ENCODE measurements around the gene GDA. TPM values are rescaled to one million over a fixed set of nuclear protein-coding genes. Genes with fewer than 3 reads are reported as not detected.

GDA gene
- total and polyA plus RNA-seq, 8 donors, result 0.25 to 7.5 (median 3.5) TPM; not detected in 2

GRCh38 chr9:72185561-72185960 lies 36.3 kb downstream of the GDA start:
- Histone ChIP-seq H3K36me3 (no peaks in the 10 kb centered on the region), H3K27me3 (no peaks in the 10 kb centered on the region), H3K27ac (no peak overlapping the region), H3K4me3 (no peak overlapping the region), H3K4me1 (no peaks in the 10 kb centered on the region), H3K9me3 (peaks cover 0 to 17% (median 8%) of the 10 kb centered on the region in 4 donors)
- TF ChIP-seq EP300 (IDR thresholded peaks at IDR 0.05) (no peak), POLR2A (IDR thresholded peaks at IDR 0.05) (no peak), POLR2AphosphoS5 (IDR thresholded peaks at IDR 0.05) (no peak)
- TF ChIP-seq, protein P1, sequence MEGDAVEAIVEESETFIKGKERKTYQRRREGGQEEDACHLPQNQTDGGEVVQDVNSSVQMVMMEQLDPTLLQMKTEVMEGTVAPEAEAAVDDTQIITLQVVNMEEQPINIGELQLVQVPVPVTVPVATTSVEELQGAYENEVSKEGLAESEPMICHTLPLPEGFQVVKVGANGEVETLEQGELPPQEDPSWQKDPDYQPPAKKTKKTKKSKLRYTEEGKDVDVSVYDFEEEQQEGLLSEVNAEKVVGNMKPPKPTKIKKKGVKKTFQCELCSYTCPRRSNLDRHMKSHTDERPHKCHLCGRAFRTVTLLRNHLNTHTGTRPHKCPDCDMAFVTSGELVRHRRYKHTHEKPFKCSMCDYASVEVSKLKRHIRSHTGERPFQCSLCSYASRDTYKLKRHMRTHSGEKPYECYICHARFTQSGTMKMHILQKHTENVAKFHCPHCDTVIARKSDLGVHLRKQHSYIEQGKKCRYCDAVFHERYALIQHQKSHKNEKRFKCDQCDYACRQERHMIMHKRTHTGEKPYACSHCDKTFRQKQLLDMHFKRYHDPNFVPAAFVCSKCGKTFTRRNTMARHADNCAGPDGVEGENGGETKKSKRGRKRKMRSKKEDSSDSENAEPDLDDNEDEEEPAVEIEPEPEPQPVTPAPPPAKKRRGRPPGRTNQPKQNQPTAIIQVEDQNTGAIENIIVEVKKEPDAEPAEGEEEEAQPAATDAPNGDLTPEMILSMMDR (IDR thresholded peaks at IDR 0.05), result no peak
- WGBS, 5 donors, result 65 to 73% (median 67%) methylated on average over 2 of the region's 2 CpGs
- intact Hi-C loops (cut with DNase I; ENCODE audit: low total_unique reads), result no loop called here
- DNase-seq, result no peak

- no peaks in the 10 kb centered on the region for H3K27me3 ChIP-seq
- H3K9me3 ChIP-seq, result peaks cover 0 to 17% (median 8%) of the 10 kb centered on the region in 4 donors
- peak in 1 of 2 donors; percentile 31 for DNase-seq
- intact Hi-C loops (cut with DNase I; ENCODE audit: low total_unique reads), result no loop called here
- TF ChIP-seq POLR2A (IDR thresholded peaks at IDR 0.05) (no peak), POLR2AphosphoS5 (IDR thresholded peaks at IDR 0.05) (no peak), EP300 (IDR thresholded peaks at IDR 0.05) (no peak)
- TF ChIP-seq, protein P1 (IDR thresholded peaks at IDR 0.05), result no peak
- WGBS, 5 donors, result 26 to 33% (median 29%) methylated on average over 3 of the region's 3 CpGs
- H3K36me3 ChIP-seq, result no peaks in the 10 kb centered on the region
- no peaks in the 10 kb centered on the region for H3K4me1 ChIP-seq
- H3K27ac ChIP-seq, result no peak overlapping the region
- no peak overlapping the region for H3K4me3 ChIP-seq
Observed at GRCh38 chr9:72187121-72187695, 38.0 kb downstream of the GDA start.

DNA sequence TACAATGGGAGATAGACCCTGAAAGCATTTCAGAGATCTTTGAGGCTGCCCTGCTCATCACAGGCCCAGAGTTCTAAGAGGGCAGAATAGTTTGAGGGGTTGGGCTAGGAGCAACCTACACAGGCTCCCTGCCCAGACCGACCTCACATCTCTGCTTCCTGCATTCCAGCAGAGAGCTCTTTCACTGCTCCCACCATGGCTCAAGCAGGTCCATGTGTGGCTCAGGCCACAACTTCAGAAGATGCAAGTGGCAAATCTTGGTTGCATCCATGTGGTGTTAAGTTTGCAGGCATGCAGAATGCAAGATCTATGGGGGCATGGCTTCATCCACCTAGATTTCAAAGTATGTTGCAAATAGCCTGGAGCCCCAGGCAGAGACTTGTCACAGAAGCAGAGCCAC lies 39.0 kb downstream of the GDA start:
- intact Hi-C loops (cut with DNase I; ENCODE audit: low total_unique reads), result no loop called here
- no peak overlapping the region for H3K27ac ChIP-seq
- TF ChIP-seq EP300 (IDR thresholded peaks at IDR 0.05), result no peak
- TF ChIP-seq, protein P1 (IDR thresholded peaks at IDR 0.05), result no peak
- no peak for TF ChIP-seq POLR2AphosphoS5 (IDR thresholded peaks at IDR 0.05)
- no peak for TF ChIP-seq POLR2A (IDR thresholded peaks at IDR 0.05)
- H3K4me3 ChIP-seq, result no peak overlapping the region
- H3K4me1 ChIP-seq, result no peaks in the 10 kb centered on the region
- H3K27me3 ChIP-seq, result no peaks in the 10 kb centered on the region
- WGBS, 5 donors, result 33 to 63% (median 50%) methylated on average over 1 of the region's 1 CpG
- no peaks in the 10 kb centered on the region for H3K36me3 ChIP-seq
- peaks cover 0 to 10% (median 4%) of the 10 kb centered on the region in 4 donors for H3K9me3 ChIP-seq
- no peak for DNase-seq

- no peaks in the 10 kb centered on the region for H3K4me1 ChIP-seq
- no peak for TF ChIP-seq POLR2A (IDR thresholded peaks at IDR 0.05)
- TF ChIP-seq, protein P1 (IDR thresholded peaks at IDR 0.05), result no peak
- no peak for TF ChIP-seq POLR2AphosphoS5 (IDR thresholded peaks at IDR 0.05)
- TF ChIP-seq EP300 (IDR thresholded peaks at IDR 0.05), result no peak
- WGBS, 5 donors, result 42 to 74% (median 68%) methylated on average over 5 of the region's 5 CpGs
- no peak for DNase-seq
- H3K27ac ChIP-seq, result no peak overlapping the region
- H3K9me3 ChIP-seq, result no peaks in the 10 kb centered on the region
- H3K27me3 ChIP-seq, result no peaks in the 10 kb centered on the region
- intact Hi-C loops (cut with DNase I; ENCODE audit: low total_unique reads), result no loop called here
- H3K4me3 ChIP-seq, result no peak overlapping the region
- no peaks in the 10 kb centered on the region for H3K36me3 ChIP-seq
Observed at GRCh38 chr9:72193478-72193881, 44.2 kb downstream of the GDA start.
